Activated CD4-positive, CD25-positive, alpha-beta regulatory T cell treated with anti-CD3 and anti-CD28 coated beads, Interleukin-2, amount 50 U/mL, for 16 hours (primary cell): Measurements from ENCODE around the gene SLC9A9.

Experiments used
- DNase-seq: peaks from one replicate; pipeline ENCODE4 v3.0.0-alpha.2; 2020; ENCODE audit warnings: low read depth, low spot score

Gene SLC9A9

DNA sequence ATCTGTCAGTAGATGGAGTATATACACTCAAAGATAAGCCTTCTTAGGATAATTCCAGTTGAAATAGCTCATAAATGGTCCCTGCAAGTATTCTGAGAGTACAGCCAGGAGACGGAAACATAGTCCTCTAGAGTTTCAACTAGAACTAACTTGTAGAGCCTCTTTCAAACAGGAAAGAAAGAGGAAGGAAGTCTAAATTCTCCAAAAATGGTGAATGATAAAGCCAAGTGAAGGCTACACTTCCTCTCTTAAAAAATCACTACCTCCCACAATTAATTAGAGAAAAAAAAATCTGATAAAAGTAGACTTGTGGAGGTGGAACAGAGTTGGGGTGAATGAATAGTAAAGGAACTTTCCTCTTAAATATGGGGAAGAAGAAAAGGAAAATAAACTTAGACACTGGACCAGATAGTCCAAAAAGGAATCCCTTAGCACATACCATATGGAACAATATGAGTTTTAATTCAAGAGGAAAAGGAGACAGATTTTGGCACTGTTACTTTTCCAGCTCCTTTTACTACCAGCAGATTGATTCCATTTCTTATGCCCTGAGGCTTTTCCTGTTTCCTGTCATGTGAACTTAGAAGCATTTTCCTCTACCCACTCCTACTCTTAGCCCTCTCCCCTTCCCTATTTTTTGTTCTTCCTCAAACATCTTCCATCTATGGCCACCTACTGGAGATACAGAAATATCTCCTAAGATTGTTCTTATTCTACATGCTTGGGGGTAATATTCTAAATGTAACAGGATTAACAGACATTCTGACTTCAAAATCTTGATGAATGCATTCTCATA lies 521.1 kb downstream of the SLC9A9 start:
- no peak for DNase-seq

DNA sequence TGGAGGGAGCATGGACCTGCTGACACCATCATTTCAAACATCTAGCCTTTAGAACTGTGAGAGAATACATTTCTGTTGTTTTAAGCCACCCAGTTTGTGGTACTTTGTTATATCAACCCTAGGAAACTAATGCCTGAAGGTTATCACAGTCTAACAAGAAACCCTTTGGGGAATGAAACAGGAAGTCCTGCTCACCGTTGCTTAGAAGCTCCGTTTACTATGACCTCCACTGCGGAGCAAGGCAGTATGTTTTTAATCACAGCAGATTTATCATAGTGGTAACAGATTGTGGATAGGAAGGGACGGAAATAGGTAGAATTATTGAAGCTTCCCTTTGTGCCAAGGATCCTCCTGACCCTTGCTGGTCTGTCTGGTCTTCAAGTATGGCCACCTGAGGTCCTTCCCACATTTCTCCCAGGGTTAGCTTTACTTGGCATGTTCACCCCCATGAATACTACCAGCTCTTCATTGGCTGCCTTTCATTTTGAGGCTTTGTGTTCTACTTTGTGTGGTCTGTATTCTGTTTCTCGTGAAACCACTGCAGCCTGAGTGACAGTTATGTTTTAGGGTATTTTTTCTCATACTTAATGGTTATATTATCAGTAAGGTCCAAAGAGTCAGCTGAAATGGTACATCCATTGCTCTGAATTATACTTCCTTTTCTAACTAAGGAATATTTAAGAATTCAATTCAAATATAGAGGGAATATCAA lies 527.1 kb downstream of the SLC9A9 start:
- DNase-seq = no peak

DNA sequence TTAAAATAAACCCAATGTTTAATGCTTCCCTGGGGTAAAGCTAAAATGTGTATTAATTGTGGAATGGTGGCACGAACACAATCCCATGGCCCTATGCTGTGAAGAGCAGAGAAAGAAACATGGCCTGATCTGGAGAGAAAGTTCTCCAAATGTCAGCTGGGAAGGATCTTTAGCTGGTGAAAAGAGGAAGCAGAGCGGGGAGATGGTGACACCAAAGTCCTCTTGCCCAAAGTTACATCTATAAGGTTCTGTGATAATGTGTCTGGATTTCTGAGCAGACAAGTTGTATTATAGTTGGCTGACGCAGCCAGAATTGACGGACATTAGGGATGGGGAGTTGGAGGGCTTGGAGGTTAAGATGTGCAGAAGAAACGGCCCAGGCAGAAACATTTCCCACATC lies 532.5 kb downstream of the SLC9A9 start:
- DNase-seq = no peak

DNA sequence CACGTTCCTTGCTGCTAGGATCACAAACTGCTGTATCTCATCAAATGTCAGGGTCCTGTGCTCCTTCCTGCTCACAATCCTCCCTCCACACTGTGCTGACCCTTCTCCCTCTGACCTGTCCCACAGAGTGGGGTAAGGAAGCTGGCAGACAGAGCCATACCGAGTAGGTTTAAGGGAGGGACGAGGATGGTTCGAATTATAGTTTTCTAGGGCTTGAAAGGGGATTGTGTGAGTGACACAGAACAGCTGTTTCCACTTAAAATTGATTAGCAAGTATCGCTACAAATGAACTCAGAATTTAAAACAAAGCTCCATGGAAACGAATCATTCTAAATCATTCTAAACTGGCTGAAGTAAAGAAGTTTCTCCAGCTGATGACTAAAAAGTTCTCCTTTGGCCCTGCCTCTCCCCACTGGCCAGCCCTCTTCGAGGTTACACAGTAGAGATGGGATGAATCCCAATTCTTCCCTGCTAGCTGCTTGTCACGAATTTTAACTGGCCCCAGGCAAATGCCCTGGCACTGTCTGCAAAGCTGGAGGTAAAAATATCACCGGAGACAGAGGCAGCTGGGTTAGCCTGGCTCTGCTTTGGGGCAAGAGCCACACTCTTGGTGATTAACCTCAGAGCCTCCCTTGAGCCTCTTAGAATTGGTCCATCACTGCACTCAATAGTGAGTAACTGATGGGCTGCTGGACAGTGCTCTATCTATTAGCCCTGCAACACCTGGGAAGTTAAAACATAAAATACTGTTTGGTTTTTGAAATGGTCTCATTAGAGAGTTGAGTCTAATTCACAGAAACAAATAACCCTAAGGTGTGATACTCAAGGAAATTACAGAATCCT lies 533.8 kb downstream of the SLC9A9 start:
- no peak for DNase-seq

DNA sequence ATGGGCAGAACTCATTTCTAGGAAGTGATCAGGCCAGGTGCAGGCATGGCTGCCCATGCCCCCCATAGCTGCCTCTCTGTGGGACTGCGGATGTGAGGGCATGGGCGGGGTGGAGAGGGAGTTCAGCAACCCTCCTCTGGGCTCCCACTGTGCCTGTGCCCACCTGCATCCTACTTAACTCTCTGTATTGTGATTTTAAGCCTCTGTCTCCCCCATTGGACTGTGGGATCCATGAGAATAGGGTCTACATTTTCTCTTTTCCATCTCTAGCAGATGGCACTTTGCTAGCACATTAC lies 534.4 kb downstream of the SLC9A9 start:
- DNase-seq = no peak

DNA sequence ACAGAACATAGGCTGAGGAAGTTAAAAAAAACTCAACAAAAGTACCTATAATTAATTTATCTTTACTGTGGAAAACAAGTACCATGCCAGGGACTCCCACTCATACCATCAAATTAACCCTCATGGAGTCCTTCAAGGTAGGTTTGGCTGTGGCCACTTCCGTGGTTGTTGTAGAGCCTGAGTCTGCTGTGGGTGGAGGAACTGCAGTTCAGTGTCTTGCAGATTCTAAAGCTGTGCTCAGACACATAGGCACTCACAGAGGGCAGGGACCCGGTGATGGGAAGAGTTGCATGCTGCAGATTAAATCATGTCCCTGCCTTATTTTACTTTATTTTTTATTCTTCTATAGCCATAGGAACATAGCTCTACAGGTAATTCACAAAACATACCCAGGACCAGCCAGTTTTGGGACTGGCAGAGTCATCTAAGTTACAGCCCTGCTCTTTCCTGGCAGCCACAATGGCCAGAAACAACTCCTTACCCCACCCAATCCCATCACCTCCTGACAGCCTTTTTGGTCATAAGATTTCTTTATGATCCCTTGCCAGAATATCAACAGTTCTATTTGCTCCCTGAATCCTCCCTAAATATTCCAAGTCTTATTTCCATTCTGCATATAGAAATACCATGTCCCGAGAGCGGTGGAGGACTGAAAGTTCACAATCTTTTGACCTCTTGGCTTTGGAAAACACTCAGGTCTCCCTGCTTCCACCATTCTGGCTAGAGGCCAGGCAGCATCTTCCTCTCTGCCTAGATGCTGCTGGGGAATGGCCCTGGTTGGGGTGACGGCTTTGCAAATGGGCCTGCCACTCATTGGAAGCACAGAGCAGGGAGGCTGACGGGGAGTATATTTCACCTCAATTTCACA lies 535.0 kb downstream of the SLC9A9 start:
- no peak for DNase-seq

DNA sequence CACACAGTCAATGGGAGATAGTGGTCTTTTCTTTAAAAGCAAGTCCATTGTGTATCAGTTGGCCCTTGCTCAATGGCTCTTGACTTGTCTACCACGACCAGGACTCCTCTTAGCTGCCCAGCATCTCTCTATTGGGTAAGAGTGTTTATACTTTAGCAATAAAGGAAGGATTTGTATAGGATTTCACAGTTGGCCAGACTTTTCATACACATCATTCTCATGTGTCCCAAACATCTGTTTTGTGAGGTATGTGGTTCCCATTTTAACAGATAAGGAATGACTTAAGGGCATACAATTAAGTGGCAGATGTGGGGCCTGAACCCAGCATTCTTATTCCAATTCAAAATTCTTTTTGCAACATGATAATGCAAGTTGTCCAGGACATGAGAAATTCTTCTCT lies 537.2 kb downstream of the SLC9A9 start:
- no peak for DNase-seq

DNA sequence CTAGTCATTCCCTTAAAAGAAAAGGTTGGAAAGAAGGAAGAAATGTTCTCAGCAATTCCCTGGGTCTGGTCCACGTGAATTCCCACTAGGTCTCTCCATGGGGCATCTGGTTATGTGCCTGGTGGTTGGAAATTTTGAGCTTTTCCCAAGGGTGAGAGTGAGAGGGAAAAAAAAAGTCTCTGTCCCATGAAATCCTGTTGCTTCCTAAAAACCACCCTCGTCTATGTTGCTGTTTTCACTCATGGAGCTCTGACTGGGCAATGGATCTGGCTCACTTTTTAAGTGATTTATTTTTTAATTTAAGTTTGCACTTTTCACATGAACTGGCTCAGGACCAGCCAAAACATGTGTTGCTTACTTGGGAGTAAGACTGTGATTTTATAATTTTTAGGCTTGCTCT lies 538.6 kb downstream of the SLC9A9 start:
- DNase-seq = no peak

DNA sequence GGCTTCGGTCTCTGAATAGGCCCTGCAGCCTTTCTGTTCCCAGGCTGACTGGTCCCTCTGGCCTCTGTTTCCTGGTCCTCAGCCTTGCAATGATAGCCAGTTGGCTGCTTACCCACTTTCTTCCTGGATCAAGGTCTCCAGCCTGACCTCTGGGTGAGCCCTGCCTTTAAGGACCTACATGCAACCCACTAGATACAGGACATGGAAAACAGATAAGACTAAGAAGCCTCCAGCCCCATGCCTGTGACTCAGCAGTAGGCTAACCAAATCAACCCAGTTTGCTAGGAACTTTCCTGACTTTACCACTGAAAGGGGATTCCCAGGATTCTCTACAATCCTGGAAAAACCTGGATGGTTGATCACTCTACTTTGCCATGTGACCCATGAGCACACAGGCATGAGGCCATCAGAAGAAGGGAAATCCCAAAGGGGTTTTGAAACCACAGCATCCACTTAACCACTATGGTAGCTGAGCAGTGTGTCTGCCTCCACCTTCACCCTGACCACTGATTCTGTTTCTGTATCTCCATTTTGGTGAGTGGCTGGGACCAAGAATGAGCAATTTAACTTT lies 540.6 kb downstream of the SLC9A9 start:
- no peak for DNase-seq

DNA sequence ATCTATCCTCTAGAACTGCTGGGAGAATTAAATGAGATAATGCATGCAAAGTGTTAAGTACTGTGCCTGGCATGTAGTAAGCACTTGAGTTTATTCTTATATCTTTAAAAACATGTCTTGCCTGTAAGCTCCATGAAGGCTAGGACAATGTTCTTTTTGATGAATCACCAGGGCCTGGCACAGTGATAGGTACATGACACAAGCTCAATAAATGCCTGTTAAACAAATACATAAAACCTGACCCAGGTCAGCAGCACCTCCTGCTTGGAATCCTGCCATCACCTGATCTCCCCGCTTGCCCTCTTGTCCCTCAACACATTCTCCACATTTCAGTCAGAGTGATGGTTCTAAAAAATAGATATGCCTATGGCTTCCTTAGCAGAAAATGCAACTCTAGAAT lies 541.9 kb downstream of the SLC9A9 start:
- no peak for DNase-seq

DNA sequence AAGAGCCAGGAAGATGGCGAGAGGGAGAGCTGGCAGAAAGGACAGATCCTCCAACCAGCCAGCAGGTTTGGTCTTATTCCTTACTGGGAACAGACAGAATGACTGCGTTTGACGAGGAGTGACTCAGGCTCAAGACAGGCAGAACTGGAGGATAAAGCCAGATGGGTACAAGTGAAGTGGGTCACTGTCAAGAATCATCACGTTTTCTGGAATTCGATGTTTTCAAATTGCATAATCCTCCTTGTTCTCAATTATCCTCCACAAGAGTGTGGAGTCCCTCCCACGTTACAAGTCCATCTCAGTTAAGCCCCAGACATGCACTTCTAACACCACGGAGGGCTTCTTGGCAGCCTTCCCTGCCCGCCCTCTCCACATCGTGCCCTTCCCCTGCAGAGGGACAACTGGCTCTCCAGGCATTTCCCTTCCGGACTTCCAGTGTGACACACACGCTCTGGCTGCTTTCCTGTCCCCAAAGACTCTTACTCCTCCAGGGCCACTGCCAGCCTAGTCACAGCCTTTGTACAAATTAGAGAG lies 545.6 kb downstream of the SLC9A9 start:
- no peak for DNase-seq

DNA sequence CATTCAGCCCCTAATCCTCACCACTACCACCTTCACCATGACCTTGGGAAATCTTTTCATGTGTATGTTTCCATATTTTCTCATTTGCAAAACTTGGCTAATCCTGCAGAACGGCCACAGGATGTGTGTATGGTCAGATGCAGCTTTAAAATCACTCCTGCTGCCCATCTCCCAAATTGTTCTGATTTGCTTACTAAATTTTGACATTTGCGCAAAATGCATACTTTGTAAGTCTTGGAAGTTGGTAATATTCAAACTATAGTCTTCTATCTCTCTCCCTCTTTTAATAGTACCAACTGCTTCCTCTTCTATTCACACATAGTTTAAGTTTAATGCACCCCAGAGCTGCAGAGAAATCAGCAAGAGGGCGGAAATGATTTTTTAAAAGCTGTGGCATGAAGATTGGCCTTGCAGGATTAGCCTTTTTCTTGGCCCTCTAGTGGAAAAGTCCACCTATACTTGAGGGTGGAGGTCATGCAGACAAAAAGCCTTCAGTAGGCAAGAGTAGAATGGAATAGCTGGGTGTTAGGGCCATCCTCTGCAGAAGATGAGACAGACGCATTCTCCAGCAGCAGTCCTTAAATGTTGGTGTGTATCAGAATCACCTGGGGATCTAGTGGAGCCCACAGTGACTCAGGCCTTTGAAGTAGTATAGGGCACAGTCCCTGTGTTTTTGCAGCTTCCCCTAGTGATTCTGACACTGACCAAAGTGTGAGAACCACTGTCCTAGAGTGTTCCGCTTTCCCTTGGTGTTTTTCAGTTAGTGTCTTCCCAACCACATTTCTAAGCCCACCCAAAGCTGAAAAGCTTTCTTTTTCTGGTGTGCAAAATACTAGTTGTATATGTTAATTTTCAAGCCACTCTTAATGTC lies 547.0 kb downstream of the SLC9A9 start:
- DNase-seq = no peak

DNA sequence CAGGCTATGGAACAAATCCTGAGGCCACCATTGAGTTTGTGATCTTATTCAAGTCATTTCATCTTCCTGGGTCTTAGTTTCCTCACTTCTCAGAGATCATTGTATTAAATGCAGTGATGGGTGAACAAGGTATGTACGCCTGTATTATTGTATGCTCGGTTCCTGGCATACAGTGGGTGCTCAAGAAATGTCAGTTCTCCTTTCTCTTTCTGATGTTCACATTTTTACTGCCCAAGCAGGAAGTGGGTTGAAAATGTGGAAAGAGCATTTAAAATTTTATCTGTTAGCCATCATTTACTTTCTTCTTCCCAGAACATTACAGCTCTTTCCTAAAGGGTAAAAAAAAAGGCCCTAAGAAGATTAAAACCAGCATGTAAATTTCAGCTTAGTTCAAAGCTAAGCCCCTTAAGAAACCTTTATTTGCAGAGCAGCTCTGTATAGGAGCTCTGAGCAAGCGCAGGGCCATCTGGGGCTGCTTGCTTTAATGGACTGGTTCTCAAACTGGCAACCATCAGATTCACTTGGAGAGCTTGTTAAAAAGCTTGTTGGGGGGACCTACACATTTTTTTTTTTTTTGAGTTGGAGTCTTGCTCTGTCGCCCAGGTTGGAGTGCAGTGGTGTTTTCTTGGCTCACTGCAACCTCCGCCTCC lies 549.3 kb downstream of the SLC9A9 start:
- DNase-seq = no peak

DNA sequence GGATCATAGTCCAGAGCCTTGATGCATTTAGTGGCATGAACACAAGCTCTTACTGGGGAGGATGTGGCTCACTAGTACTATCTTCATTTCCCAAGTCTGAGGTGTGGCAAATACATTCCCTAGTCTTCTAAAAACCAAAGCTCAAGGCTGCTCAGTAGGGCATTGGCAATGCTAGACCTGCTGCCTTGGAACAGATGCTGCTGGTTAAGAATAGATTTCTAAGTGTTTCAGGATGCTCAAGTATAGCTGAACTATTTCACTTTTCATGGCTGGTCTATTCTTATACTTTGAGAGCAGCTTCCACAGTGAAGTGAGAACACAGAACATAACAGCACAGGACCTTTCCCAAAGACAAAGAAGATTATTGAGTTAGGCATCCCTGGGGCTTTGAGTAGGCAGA lies 549.9 kb downstream of the SLC9A9 start:
- no peak for DNase-seq

DNA sequence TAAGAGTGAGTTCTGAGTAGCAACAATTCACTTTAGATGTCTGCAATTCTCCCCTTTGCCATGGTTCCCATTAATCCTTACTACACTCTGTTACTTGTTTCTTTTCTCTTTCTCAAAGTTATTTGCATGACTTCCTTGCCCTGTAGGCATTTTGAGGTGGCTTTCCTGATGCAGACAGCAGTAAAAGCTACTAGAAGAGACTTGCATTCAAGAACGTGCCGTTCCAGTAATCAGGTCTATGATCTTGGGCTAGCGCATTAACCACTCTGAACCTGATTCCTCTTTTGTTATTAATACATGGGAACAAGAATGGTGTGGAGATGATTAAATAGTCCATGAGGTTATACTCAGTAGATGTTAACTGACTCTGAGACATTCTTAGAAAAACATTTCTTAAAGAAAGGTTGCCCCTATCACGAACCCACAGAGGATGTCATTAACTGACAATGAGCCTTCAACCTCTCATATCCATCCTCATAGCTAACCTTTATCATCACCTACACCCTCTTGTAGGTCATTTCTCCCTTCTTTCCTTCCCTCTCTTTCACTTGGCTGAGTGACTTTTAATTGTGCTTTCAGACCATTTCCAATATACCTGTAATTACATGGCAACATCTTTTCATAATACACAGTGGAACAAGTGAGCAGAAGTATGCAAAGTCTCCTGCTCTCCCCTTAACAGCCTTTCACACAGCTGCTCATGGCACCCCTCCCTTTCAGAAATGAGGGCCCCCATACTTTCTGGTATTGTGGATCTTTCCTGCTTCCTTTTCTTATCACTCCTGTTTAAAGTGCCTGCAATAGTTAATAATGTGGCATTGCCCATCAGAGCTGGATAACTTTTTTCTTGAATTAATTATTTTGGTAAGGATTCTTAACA lies 552.8 kb downstream of the SLC9A9 start:
- no peak for DNase-seq

DNA sequence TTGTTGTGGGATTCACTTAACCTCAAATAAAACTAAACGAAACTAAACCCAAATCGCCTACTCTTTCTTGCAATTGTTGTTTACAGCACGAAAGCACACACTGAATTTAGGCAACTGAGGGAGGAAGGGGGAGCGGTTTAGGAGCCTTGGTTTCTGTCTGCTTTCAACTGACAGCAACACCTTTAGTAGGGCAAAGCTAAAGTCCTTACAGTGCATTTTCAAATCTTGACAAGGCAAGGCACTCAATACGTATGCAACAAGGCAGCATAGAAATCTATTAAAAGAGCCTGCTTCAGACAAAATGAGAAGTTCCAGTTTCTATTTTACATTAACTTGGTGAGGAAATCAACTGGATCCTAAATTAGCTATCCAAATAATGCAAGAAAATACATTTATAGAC lies 554.1 kb downstream of the SLC9A9 start:
- DNase-seq = no peak

DNA sequence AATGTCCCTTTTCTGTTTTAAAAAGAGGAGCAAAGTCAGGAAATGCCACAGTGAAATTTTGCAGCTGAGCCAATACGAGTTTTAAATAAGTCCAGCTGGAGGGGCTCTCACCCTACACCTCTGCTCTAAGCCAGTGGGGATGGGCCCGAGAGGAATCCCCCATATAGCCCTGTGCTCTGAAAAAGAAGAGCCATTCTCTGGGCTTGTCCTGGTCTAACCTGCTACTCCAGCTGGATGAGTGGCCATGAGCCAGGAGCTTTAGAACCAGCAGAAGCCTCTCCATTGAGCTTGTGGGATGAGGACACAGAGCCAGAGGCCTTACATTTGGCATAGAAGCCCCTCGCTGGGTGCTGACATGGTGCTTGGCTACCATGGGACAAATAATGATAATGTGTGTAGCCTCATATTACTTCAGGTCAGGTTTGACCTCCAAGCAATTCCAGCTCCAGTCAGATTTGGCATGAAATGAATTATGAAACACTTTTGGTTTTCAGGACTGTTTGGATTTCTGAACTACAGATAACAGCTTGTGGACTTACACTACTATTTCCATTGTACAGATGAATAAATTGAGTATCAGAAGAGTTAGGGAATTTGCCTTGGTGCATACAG lies 556.3 kb downstream of the SLC9A9 start:
- DNase-seq = no peak

DNA sequence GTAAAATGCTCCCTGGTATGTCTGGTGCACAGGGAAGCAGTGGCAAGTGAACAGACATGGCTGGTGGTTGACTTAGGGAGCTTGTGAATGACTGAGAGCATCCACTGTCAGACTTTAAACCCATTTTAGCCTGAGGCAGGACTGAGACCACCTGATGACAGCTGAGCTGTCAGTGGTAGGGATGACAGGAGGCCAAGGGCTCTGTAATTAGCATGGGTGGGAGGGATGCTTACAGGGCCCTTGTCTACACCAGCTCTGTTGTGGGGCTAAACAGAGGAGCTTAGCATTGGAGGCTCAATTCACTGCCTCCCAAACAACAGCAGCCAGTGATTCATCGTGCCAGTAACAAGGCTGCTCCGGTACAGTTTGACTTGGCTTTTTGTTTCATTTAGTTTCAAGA lies 559.3 kb downstream of the SLC9A9 start:
- no peak for DNase-seq
